Measurements from ENCODE around the gene OXTR.

The OXTR gene

GRCh38 chr3:8767667-8768363 is 1.6 kb downstream of the OXTR start:
- H3K27ac ChIP-seq, result peak overlapping the region; percentile 33; the same call in 1 of the 2 replicates
- peak; percentile 83 for TF ChIP-seq CTCF (conservative IDR thresholded peaks at IDR 0.05)

GRCh38 chr3:8767256-8767666 is 2.2 kb downstream of the OXTR start:
- H3K27ac ChIP-seq, result peak overlapping the region; percentile 33; the same call in 1 of the 2 replicates
- no peak for TF ChIP-seq CTCF (conservative IDR thresholded peaks at IDR 0.05)

GRCh38 chr3:8766148-8766547 is 3.3 kb downstream of the OXTR start:
- H3K27ac ChIP-seq, result no peak overlapping the region
- TF ChIP-seq CTCF (conservative IDR thresholded peaks at IDR 0.05), result no peak

GRCh38 chr3:8765528-8765927 is 3.9 kb downstream of the OXTR start:
- H3K27ac ChIP-seq, result no peak overlapping the region
- no peak for TF ChIP-seq CTCF (conservative IDR thresholded peaks at IDR 0.05)

- no peak for TF ChIP-seq CTCF (conservative IDR thresholded peaks at IDR 0.05)
- H3K27ac ChIP-seq, result no peak overlapping the region
Observed at GRCh38 chr3:8764528-8764927, 4.9 kb downstream of the OXTR start.

- TF ChIP-seq CTCF (conservative IDR thresholded peaks at IDR 0.05), result no peak
- H3K27ac ChIP-seq, result no peak overlapping the region
Observed at GRCh38 chr3:8762607-8763377, 6.6 kb downstream of the OXTR start.

GRCh38 chr3:8761866-8762265 is 7.5 kb downstream of the OXTR start:
- TF ChIP-seq CTCF (conservative IDR thresholded peaks at IDR 0.05), result no peak

More at GRCh38 chr3:8761866-8762265, 7.5 kb downstream of the OXTR start:
- no peak overlapping the region for H3K27ac ChIP-seq
